Neural progenitor cell (in vitro differentiated cells): ENCODE data around the gene ZMYND11.

Experiments
- EZH2 ChIP-seq: fragments of 200-600 bp; sonication (generic); IDR thresholded peaks from 2 replicates; pipeline ENCODE4 v1.6.1; 2017; ENCODE audit warnings: antibody characterized with exemption, mild to moderate bottlenecking, moderate library complexity
- TF ChIP-seq, protein P1 (sequence below): fragments of 200-600 bp; sonication (generic); IDR thresholded peaks from 2 replicates; pipeline ENCODE4 v1.5.1; 2017; ENCODE audit warnings: antibody characterized with exemption, mild to moderate bottlenecking

DNA sequence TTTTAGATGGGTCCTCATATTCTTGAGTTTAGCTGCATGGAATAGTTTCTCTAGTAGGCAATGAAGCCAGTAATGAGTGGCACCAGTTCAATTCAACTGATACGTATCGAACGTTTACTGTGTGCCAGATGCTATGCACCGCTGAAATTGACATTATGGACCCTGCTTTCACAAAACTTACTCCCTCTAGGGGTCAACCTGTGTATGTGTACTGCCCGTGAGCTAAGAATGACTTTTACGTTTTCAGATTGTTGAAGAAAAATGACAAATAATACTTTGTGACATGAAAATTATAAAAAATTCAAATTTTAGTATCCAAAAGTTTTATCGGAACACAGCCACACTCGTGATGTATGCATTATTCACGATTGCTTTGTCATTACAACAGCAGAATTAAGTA is 95.5 kb downstream of the ZMYND11 start:
- TF ChIP-seq, protein P1, sequence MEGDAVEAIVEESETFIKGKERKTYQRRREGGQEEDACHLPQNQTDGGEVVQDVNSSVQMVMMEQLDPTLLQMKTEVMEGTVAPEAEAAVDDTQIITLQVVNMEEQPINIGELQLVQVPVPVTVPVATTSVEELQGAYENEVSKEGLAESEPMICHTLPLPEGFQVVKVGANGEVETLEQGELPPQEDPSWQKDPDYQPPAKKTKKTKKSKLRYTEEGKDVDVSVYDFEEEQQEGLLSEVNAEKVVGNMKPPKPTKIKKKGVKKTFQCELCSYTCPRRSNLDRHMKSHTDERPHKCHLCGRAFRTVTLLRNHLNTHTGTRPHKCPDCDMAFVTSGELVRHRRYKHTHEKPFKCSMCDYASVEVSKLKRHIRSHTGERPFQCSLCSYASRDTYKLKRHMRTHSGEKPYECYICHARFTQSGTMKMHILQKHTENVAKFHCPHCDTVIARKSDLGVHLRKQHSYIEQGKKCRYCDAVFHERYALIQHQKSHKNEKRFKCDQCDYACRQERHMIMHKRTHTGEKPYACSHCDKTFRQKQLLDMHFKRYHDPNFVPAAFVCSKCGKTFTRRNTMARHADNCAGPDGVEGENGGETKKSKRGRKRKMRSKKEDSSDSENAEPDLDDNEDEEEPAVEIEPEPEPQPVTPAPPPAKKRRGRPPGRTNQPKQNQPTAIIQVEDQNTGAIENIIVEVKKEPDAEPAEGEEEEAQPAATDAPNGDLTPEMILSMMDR = peak; percentile 62
- TF ChIP-seq EZH2 = no peak
